ENCODE data around the gene LAT.
A peak's percentile ranks its signal among the peaks of the same experiment; 100 is the strongest.
"Not testable (repeated sequence)": the region's sequence is repeated elsewhere in the genome, so short reads cannot be mapped to it uniquely, and the experiment has no call there.

Gene LAT
- 7.3 to 12.8 reads per million in 2 donors for total RNA-seq

- peak; percentile 73 for DNase-seq
These were observed at the start of gene LAT for GRCh38 chr16:28984619-28985135. LAT (plus strand) TSS chr16:28985052; CDS start chr16:28985418, 366 bp downstream.

DNA sequence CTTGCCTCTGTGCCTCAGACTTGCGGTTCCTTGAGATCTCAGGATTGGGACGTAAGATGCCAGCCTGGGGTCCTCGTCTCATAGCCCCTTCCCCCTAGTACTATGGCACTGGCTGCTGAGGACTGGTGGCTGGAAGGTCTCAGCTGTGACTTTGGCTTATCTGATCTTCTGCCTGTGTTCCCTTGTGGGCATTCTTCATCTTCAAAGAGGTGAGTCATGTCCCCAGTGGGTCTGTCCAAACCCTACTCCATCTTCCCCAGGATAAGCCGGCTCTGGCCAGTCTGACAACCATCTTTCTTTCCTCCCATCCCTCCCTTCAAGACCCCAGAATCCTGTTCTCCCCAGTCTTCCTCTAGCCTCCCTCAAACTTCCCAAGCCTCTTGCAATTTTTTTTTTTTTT, 49.5 kb upstream of the LAT start:
- DNase-seq: no peak

DNA sequence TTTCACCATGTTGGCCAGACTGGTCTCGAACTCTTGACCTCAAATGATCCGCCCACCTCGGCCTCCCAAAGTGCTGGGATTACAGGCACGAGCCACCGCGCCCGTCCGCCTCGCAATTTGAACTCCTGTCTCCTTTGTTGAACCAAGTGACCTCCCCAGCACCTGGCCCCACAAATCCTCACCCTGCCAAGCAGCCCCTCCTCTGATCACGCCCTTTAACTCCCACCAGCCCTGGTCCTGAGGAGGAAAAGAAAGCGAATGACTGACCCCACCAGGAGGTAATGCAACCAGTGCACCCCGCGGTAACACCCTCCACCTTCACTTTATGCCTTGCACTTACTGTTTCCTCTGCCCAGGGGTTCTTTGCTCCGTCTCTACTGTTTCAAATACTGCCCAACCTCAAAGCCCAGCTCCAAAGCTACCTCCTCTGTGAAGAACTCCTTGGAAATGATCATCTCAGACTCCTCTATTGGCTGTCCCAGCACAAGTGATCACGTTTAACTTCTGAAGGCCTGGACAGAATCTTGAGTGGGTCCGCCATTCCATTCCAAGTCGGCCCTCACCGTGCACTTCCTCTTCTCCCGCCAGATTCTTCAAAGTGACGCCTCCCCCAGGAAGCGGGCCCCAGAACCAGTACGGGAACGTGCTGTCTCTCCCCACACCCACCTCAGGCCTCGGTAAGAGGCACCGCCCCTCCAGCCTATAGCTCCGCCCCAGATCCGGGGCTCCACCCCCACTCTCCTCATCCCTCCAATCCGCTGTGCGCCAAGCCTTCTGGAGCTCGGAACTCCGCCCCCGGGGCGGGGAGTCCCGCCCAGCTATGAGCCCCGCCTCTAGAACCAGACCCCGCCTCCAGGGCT, 48.7 kb upstream of the LAT start:
- DNase-seq: peak; percentile 74

DNA sequence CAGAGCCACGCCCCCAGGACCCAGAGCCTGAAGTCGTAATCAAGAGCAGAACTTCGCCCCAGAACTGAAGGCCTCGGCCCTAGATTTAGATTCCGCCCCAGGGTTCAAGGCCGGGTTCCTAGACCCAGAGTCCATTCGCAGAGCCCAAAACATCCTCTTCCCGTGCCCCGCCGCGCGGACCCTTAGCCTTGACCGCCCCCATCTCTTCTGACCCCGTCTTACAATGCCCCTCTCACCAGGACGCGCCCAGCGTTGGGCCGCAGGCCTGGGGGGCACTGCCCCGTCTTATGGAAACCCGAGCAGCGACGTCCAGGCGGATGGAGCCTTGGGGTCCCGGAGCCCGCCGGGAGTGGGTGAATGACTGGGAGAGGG, 48.1 kb upstream of the LAT start:
- no peak for DNase-seq

- DNase-seq: no peak
These were observed 47.5 kb upstream of the LAT start for GRCh38 chr16:28937222-28937876.

- DNase-seq: no peak
These were observed 46.1 kb upstream of the LAT start for GRCh38 chr16:28938721-28939120.

DNA sequence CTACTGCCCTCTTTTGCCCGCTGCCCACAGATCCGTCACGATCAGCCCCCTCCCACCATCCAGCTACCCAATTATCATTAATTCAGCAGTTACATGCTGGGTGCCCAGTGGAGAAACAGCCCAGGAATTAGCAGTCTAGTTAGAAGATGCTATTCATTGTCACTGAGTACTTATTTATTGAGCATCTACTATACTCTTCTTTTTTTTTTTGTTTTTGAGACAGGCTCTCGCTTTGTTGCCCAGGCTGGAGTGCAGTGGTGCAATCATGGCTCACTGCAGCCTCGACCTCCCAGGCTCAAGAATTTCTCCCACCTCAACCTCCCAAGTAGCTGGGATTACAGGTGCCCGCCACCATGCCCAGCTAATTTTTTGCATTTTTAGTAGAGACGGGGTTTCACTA, 45.0 kb upstream of the LAT start:
- not testable (repeated sequence) for DNase-seq

- DNase-seq: no peak
These were observed 41.6 kb upstream of the LAT start for GRCh38 chr16:28943281-28943680.

DNA sequence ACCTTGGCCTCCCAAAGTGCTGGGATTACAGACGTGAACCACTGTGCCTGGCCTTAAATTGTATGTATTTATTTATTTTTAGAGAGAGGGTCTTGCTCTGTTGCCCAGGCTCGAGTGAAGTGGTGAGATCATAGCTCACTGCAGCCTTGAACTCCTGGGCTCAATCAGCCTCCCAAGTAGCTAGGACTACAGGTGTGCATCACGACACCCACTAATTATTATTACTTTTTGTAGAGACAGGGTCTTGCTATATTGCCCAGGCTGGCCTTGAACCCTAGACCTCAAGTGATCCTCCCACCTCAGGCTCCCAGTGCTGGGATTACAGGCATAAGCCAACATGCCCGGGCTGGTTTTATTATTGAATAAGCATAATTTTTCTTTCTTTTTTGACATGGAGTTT, 38.2 kb upstream of the LAT start:
- no peak for DNase-seq

DNA sequence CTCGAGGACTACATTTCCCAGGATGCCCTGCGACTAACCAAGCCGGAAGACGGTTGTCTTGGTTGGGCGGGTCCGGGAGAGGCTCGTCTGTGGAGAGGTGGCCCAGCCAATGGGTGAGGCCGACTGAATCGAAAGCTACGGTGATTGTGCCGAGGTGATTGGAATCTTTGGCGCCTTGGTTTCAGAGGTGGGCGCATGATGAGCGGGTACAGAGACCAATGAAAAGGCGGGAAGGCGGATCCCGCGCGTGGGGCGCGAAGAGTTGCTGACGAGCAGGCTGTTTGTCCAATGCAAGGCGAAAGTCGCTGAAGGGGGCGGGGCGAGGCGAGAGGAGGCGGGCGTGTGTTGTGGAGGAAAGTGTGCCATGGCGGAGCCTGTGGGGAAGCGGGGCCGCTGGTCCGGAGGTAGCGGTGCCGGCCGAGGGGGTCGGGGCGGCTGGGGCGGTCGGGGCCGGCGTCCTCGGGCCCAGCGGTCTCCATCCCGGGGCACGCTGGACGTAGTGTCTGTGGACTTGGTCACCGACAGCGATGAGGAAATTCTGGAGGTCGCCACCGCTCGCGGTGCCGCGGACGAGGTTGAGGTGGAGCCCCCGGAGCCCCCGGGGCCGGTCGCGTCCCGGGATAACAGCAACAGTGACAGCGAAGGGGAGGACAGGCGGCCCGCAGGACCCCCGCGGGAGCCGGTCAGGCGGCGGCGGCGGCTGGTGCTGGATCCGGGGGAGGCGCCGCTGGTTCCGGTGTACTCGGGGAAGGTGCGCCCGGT, 34.0 kb upstream of the LAT start, which contains the start of gene NFATC2IP:
TSS of gene NFATC2IP (plus strand) at position 290 of the 762 bp plus-strand sequence. CDS start at position 365, 75 bp downstream.
- peak; percentile 99 for DNase-seq

GRCh38 chr16:28951410-28951943, 33.4 kb upstream of the LAT start:
- no peak for DNase-seq

GRCh38 chr16:28958216-28958615, 26.6 kb upstream of the LAT start:
- DNase-seq: no peak

- no peak for DNase-seq
These were observed 26.0 kb upstream of the LAT start for GRCh38 chr16:28958836-28959235.

GRCh38 chr16:28964072-28964471, 20.8 kb upstream of the LAT start:
- no peak for DNase-seq

GRCh38 chr16:28964496-28964895, 20.4 kb upstream of the LAT start:
- no peak for DNase-seq

GRCh38 chr16:28967156-28967555, 17.7 kb upstream of the LAT start:
- DNase-seq: no peak

- not testable (repeated sequence) for DNase-seq
These were observed 15.2 kb upstream of the LAT start for GRCh38 chr16:28969696-28970095.

- DNase-seq: no peak
These were observed 10.8 kb upstream of the LAT start for GRCh38 chr16:28974007-28974436.

DNA sequence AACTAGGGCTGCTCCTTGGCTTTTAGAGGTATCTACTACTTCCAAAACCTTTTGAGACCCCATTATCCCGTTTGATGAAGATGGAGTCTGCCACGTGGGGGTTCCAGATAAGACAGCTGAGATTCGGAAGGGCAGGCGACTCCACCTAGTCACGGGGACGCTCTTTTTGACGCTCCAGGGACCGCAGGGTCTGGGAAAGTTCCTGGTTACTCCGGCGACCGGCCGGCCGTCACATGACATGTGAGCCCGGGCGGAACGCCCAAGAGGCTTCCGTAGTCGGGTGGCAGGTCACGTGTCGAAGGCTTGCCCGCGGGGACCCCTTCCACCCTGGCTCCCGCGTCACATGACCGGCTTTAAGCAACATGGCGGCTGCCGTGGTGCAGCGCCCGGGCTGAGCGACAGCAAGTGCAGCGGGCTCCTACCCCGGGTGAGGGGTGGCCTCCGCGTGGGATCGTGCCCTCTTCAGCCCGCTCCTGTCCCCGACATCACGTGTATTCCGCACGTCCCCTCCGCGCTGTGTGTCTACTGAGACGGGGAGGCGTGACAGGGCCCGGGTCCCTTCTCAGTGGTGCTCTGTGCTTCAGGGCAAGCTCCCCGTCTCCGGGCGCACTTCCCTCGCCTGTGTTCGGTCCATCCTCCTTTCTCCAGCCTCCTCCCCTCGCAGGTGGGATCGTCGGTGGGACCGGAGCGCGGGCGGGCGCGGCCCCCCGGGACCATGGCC, 10.3 kb upstream of the LAT start, which contains the start of gene SPNS1:
TSS of gene SPNS1 (plus strand) at position 342 of the 721 bp plus-strand sequence. CDS start at position 716, 374 bp downstream.
- DNase-seq: peak; percentile 83

- no peak for DNase-seq
These were observed 9.7 kb upstream of the LAT start for GRCh38 chr16:28975158-28975599.

Measured in T-helper 9 cell (primary cell).